SKM-1 (cell line): ENCODE results near the gene MICALL2.

ENCODE experiments used
- DNase-seq: peaks from one replicate; lab custom pipeline; 2025; ENCODE audit not compliant: unreplicated experiment; lab: John Stamatoyannopoulos, UW

MICALL2 gene

GRCh38 chr7:1434891-1435670 lies 24.2 kb downstream of the MICALL2 start:
- no peak for DNase-seq

GRCh38 chr7:1434165-1434718 lies 25.0 kb downstream of the MICALL2 start:
- no peak for DNase-seq

GRCh38 chr7:1433128-1433920 lies 25.9 kb downstream of the MICALL2 start:
- no peak for DNase-seq

DNA sequence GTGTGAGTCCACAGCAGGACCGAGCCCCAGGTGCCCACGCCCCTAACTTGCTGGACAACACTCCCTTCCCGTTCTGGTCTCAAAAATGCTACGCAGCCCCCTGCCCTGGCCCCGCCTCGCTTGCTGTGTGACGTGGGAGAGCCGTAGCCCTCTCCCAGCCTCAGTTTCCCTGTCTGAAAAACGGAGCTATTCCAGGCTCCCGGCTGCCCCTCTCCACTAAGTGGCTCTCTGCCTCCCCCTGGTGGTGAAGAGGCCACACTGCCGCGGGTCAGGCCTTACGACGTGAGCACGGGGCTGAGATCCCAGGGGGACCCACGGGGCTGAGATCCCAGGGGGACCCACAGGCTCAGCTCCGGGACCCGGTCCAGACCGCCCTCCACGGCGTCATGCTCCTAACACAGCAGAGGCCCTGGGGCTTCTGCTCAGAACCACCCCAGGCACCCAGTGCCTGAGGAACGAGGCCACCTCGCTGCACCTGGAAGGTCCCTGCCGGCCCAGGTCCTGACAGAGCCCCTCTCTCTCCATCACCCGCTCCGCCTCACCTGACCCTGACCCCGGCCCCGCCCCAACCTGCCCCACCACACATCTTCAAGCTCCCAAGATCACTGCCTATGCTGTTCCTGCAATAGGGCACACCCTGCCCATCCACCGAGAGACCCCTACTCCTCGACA lies 26.7 kb downstream of the MICALL2 start:
- DNase-seq, result peak; percentile 24

DNA sequence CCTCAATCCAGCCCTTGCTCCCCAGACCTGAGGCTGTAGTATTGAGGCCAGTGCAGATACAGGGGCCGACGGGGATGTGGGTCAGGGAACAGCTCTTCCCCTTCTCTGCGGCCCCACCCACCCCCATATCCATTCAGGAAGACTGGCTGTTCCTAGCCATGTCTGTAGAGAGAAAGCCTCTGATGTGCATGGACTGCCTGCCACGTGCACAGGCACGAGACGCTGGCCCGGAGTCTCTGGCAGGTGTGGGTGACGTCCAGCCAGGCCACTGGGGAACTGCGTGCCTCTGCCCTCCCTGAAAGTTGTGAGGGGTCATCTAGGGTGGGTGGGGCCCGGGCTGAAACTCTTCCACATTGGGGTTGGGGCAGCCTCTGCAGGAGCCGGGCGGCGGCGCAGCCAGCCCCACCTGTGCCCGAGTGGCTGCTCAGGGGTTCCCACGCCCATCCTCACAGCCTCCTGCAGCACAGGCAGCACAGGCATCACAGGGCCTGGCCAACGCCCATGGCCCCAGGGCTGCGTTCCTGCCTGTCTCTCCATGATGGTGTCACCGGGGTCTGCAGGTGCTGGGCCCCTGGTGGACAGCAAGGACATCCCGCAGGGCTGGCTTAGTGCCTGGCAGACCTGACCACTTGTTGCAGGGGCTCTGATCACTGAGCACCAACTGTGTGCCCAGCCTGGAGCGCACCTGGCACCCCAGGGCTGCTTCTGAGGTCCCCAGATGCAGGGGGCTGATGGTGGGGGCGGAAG lies 27.5 kb downstream of the MICALL2 start:
- no peak for DNase-seq

DNA sequence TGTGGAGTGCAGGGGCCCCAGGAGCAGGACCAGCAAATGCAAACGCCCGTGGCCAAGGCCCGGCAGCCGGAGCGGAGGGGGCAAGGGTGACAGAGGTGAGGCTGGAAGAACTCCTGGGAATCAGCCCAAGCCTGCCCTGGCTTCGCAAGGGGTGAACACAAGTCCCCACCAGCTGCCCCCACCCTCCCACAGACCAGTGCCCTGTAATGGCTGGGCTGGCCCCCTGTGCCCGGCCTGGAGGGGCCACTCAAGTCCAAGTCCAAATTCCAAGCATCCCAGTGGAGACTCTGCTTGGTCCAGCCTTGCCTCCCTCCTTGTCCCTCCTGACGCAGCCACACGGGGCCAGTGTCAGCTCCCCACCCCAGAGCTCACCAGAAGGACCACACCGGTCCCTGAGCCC lies 28.0 kb downstream of the MICALL2 start:
- no peak for DNase-seq

GRCh38 chr7:1430056-1430845 lies 29.0 kb downstream of the MICALL2 start:
- no peak for DNase-seq

- no peak for DNase-seq
These were observed 30.2 kb downstream of the MICALL2 start for GRCh38 chr7:1428941-1429501.

DNA sequence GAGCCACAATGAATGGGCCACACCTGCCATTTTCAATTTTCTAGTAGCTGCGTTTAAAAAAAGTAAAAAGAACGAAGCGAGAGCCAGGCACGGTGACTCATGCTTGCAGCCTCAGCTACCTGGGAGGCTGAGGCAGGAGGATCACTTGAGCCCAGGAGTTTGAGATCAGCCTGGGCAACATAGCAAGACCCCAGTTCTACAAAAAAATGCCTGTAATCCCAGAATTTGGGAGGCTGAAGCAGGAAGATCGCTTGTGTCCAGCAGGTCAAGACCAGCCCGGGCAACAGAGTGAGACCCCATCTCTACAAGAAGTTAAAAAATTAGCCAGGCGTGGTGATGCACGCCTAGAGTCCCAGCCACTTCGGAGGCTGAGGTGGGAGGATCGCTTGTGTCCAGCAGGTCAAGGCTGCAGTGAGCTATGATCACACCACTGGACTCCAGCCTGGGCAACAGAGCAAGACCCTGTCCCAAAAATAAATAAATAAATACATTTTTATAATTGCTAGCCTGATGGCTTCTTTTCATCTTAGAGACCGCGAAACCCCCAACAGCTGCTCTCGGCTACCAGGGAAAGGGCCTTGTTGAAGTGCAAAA lies 32.1 kb downstream of the MICALL2 start:
- no peak for DNase-seq

DNA sequence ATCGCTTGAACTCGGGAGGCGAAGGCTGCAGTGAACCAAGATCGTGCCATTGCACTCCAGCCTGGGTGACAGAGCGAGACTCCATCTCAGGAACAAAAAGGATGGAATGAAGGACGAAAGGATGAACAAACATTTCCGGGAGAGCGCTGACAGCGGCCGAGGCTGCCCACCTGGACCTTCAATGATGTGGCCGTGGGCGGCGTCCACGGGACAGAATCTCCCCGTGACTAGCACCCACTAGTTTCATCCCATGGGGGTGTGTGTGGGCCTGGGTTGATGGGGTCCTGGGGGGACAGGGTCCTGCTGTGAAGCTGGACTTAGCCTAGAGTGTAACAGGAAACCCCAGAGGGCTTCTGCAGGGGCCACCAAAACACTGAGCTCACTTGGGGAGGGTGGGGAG lies 32.8 kb downstream of the MICALL2 start:
- DNase-seq, result no peak

DNA sequence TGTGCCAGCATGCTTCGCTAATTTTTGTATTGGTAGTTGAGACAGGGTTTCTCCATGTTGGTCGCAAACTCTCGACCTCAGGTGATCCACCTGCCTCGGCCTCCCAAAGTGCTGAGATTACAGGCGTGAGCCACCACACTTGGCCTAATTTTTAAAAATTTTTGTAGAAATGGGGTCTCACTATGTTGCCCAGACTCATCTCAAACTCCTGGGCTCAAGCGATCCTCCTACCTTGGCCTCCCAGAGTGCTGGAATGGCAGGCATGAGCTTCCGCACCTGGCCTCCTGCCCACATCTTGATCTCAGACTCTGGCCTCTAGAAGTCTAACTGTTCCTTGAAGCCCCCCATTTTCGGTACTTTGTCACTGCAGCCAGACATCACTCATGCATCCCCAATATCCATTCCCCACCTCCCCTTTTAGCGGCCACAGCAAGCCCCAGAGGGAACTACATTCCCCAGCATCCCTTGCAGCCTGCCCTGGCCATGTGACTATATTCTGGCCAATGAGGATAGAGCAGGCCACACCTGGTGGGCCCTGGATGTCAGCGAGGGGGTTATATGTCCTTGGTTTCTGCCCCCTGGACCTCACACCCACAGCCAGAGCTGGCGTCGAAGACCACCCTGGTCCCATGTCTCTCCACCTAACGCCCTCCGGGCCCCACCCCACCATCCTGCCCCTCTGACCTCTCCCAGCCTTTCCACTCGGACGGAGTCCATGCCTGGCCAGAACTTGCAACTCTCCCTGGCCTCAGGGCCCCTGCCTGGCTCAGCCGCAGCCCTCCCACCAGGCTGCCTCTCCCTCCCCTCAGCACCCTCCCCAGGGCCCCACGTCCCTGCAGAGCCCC lies 33.8 kb downstream of the MICALL2 start:
- DNase-seq, result no peak

- DNase-seq, result no peak
These were observed 35.2 kb downstream of the MICALL2 start for GRCh38 chr7:1424041-1424440.

DNA sequence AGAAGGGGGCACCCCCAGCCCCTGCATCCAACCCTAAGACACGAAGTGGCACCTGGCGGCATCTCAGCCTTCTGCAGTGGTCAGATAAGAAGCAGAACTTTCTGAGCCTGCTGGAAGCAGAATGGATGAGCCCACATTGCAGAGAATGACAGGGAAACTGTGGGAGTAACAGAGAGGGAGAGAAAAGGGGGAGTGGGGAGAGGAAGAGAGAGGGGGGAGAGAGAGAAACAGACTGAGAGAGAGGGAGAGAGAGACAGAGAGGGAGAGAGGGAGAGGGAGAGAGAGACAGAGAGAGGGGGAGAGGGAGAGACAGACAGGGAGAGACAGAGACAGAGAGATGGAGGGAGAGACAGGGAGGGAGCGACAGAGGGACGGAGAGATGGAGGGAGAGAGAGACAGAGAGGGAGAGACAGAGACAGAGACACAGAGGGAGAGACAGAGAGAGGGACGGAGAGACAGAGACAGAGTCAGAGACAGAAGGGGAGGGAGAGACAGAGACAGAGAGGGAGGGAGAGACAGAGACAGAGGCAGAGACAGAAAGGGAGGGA lies 35.9 kb downstream of the MICALL2 start:
- DNase-seq, result no peak

- no peak for DNase-seq
These were observed 36.6 kb downstream of the MICALL2 start for GRCh38 chr7:1422512-1423263.

GRCh38 chr7:1421946-1422345 lies 37.3 kb downstream of the MICALL2 start:
- DNase-seq, result no peak

DNA sequence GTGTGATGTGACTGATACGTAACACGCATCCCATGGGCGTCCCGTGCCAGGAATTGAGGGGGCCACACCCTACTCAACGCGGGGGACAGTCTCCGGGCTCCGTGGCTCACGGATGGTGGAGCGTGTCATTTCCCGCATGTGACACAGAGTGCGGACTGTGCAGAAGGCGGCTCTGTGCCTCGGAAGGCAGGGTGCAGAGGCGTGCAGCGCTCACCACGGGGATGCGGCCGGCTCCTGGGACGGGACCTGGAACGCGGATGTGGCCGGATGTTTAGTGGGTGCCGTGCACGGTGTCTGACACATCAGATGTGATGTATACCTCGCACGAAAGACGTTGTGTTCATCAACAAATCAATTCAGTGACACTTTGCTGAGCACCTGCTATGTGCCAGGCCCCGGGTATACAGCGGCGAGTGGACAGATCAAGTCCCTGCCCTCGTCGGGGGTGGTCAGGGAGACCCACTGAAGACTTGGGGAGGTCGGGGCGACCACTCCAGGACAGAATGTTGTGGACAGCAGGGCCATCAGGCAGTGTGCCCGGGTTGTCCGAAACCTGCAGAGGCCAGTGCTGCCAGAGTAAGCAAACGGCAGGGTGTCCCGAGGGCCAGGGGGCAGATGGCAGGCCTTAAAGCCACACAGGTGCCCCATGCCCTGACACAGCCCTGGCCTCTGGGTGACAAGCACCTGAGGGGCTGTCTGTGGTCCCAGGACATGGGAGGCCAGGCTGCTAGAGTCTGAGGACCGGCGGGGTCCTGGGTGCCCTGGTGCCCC lies 38.1 kb downstream of the MICALL2 start:
- no peak for DNase-seq

DNA sequence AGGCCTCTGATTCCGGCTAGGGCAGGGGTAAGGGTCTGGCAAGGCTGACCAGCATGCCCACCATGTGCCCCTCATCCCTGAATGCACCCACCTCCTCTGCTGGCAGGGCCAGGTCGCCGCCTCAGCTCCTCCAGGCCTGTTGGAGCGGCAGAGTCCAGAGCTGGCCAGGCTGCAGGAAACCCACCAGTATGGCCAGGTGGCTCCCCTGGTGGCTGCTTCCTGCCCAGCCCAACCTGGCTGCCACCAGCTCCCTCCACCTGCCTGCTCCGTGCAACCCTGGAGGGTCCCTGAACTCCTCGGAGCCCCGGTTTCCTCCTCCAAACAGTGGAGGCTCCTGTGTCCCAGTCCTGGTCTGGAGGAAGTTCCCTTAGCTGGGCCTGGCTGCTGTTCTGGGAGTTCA lies 39.6 kb downstream of the MICALL2 start:
- no peak for DNase-seq
